ENCODE results near the gene SIRPG.

DNA sequence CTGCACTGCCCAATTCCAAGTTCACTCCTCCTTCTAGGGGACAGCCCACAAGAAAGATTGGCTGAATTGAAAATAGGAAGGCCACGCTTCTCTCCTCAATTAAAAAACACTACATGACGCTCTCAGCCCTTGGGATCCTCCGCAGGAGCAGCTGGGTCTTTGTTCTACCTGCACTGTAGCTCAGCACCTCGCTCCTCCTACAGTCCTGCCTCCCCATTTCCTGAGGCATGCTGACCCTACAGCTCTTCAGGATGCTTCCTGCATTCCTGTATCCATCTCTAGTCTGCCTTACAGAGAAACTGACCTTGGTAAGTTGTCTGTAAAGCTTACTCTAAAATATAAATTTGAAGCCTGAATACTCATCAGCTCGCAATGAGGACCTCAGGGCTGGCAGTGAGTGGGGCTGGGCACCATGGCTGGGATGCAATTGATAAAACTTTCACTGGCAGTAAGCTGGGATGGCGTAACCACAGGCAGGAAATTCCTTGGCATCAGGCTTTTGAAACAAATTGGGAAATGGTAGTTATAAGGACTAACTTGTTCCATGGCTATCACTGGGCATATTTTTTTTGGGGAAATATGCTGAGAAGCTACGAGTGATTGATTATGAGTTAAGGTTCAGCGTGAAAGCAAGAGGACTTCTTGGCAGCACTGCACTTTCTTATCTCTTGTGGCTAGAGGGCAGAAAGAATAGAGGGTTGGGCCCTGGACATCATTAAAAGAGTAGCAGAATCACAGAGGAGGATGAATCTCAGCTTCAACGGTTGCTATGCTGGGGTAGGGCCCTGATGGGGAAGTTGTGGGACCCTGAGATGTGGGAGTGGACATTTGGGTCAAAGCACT lies 26.0 kb downstream of the SIRPG start:
- TF ChIP-seq, protein P1, sequence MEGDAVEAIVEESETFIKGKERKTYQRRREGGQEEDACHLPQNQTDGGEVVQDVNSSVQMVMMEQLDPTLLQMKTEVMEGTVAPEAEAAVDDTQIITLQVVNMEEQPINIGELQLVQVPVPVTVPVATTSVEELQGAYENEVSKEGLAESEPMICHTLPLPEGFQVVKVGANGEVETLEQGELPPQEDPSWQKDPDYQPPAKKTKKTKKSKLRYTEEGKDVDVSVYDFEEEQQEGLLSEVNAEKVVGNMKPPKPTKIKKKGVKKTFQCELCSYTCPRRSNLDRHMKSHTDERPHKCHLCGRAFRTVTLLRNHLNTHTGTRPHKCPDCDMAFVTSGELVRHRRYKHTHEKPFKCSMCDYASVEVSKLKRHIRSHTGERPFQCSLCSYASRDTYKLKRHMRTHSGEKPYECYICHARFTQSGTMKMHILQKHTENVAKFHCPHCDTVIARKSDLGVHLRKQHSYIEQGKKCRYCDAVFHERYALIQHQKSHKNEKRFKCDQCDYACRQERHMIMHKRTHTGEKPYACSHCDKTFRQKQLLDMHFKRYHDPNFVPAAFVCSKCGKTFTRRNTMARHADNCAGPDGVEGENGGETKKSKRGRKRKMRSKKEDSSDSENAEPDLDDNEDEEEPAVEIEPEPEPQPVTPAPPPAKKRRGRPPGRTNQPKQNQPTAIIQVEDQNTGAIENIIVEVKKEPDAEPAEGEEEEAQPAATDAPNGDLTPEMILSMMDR (conservative IDR thresholded peaks at IDR 0.05), result no peak
- TF ChIP-seq EZH2 (IDR thresholded peaks at IDR 0.05; ENCODE audit: low read depth), result no peak

All from PC-9 (cell line).